IPS-18c (cell line): ENCODE data around the gene CAP2.
"Not testable (repeated sequence)": the region's sequence is repeated elsewhere in the genome, so short reads cannot be mapped to it uniquely, and the experiment has no call there.

ENCODE experiments used
- H3K4me3 ChIP-seq: 2 replicates; pipeline ENCODE4 v1.7.0; 2013; ENCODE audit warnings: low read depth, mild to moderate bottlenecking, low read length, moderate library complexity; ENCODE audit not compliant: insufficient read depth
- H3K9me3 ChIP-seq: one replicate; pipeline ENCODE4 v1.6.1; 2013; ENCODE audit warnings: mild to moderate bottlenecking, low read length, moderate library complexity; ENCODE audit not compliant: control insufficient read depth, insufficient read depth

CAP2 gene

DNA sequence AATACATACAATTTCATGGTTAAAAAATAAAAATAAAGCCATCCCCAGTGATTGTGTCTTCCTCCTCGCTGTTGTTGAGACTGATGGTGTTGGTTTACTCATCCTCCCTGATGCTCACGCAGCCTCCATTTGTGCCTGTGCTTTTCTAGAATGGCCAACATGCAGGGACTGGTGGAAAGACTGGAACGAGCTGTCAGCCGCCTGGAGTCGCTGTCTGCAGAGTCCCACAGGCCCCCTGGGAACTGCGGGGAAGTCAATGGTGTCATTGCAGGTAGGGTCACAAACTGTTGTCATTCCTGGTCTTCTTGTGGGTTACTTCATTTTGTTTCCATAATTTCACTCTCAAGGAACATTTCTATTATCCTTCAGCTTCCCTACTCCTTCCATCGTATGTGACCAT, 28.0 kb downstream of the CAP2 start:
- H3K9me3 ChIP-seq: no peaks in the 10 kb centered on the region
- no peak overlapping the region for H3K4me3 ChIP-seq

DNA sequence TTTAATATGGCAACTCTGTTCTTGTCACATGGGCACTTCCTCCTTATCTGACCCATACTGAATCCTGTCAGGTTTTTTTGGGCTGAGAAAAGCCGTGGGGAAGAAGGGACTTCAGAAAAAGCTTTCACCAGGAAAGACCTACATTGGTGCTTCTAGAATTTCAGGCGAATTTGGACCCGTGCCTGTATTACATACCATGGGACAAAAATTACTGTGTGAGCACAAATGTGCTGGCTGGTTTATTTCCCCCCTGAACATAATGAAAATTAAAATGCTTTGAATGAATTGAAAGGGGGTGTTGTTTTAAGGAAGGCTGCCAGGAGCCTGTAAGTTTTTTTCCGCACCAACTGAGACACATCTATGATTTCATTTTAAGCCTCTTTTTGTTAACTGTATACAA, 29.6 kb downstream of the CAP2 start:
- Histone ChIP-seq H3K4me3 (no peak overlapping the region), H3K9me3 (no peaks in the 10 kb centered on the region)

DNA sequence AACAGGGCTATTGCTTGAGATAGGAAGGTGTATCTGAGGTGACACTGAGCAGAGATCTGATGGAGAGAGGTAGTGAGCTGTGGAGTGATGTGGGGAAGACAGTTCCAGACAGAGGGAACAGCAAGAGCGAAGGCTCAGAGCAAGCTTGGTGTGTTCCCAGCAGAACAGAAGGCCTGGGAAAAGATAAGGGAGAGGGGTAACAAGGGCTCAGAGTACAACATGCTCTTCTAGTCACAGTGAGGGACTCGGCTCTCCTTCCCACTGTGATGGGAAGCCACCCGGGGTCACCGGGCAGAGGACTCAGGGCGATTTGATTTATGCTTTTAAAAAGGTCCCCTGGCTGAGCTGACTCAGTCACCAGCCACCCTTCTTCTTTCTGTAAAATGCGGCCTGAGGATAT, 33.7 kb downstream of the CAP2 start:
- no peaks in the 10 kb centered on the region for H3K9me3 ChIP-seq

DNA sequence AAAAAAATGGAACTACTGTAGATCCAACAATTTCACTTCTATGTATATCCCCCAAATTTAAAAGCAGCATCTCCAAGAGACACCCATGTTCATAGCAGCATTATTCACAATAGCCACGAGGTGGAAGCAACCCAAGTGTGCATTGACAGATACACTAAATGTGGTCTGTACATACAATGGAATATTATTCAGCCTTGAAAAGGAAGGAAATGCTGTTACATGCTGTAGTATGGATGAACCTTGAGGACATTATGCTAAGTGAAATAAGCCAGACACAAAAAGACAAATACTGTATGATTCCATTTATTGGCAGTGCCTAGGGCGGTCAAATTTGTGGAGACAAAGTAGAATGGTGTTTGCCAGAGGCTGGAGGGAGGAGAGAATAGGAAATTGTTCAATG, 34.2 kb downstream of the CAP2 start:
- Histone ChIP-seq H3K9me3 (no peaks in the 10 kb centered on the region), H3K4me3 (no peak overlapping the region)

More for the DNA sequence above, 33.7 kb downstream of the CAP2 start:
- no peak overlapping the region for H3K4me3 ChIP-seq

DNA sequence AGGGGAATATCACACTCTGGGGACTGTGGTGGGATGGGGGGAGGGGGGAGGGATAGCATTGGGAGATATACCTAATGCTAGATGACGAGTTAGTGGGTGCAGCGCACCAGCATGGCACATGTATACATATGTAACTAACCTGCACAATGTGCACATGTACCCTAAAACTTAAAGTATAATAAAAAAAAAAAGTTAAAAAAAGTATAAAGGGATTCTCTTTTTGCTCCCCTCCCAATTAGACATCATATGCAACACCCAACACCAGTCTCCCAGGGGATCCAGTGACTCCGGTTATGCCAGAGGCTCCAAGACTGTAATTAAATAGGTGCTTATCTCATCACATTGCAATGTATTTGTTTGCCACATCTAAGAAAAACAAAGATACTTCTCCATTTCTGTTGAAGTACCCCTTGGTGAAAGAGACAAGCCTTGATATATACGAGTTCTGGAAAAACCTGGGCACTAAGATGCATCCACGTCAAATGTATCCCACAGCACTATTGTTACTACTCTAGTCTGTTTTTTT, 35.3 kb downstream of the CAP2 start:
- not testable (repeated sequence) for H3K4me3 ChIP-seq, H3K9me3 ChIP-seq

DNA sequence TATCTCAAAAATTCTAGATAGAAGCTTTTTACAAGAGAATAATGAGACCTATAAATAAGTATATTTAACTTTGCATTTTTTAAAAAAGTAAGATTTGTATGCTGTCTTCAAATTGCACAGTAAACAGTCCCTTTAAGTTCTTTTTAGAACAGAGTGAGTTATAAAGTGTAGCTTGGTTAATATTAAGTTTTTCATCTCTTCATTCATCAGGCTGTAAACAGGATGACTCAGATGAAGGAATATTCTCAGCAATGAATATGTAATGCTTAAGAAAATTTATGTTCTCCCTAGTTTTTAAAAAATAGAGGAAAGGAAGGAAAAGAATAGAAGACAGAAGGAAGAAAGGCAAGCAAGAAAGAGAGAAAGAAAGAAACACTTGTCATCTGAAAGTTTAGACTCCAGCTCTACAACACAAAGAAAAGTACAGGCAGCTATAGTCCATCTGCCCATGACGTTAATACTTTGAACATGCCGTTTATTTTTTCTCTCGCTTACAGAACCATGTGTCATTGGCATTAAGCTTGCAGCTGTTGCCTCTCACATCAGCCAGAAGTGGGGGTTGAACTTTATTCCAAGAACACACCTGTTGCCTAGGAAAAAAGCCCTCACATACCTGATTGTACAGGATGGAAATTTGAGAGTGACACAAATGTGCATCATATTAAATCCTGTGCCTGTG, 36.1 kb downstream of the CAP2 start:
- H3K4me3 ChIP-seq: no peak overlapping the region
- no peaks in the 10 kb centered on the region for H3K9me3 ChIP-seq

DNA sequence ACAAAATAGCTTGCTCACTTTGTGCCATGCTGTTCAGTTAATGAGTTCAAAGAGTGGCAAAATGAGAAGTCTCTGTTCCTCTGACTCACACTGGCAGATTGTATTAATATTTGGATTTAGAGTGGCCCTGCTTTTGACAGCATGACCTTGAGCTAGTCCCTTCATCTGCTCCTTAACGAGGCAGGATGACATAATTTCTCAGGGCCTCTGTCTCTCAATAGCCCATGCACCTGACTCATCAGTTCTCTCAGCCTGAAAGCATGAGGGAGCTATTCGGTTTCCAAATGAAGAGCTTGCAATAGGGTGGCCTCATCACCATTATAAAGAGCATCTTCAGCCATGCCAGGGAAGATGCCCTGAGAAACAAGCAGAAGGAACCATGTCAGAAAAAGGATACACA, 38.2 kb downstream of the CAP2 start:
- Histone ChIP-seq H3K4me3 (no peak overlapping the region), H3K9me3 (no peaks in the 10 kb centered on the region)

DNA sequence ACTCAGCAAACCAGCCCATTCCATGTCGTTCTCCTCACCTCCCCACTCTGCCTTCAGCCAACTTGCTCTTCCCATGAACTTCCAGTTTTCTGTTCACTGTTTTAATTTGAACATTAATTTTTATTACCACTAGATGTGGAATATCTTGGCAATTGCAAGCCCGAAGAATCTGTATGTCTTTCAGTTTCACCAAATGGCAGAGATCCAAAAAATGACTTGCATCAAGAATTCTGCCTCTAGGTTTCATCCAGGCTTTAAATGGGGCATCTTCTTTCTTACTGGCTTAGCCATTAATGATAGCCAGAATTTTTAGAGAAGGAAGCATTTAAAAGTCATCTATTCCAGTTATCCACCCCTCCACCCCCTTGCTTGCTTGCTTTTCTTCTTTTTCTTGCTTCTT, 39.0 kb downstream of the CAP2 start:
- Histone ChIP-seq H3K4me3 (no peak overlapping the region), H3K9me3 (no peaks in the 10 kb centered on the region)

DNA sequence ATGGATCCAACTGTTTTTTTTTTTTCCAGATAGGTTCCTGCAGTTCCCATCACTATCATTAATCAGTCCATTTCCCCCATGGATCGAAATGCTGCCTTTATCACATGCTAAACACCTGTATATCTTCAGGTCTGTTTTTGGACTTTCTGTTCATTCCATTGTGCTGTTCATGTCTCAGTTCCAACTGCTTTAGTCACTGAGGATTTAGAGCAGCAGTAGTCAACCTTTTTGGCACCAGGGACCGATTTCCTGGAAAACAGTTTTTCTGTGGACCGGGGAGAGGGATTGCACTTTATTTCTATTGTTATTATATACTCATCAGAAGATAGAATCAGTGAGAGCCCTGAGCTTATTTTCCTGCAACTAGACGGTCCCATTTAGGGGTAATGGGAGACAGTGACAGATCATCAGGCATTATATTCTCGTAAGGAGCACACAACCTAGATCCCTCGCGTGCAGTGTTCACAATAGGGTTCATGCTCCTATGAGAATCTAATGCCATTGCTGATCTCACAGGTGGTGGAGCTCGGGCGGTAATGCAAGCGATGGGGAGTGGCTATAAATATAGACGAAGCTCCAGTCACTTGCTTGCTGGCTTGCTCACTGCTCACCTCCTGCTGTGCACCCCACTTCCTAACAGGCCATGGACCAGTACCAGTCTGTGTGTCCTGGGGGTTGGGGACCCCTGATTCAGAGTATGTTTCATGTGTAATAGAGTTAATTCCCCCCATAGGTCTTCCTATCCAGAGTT, 46.0 kb downstream of the CAP2 start:
- Histone ChIP-seq H3K9me3 (no peaks in the 10 kb centered on the region), H3K4me3 (no peak overlapping the region)

DNA sequence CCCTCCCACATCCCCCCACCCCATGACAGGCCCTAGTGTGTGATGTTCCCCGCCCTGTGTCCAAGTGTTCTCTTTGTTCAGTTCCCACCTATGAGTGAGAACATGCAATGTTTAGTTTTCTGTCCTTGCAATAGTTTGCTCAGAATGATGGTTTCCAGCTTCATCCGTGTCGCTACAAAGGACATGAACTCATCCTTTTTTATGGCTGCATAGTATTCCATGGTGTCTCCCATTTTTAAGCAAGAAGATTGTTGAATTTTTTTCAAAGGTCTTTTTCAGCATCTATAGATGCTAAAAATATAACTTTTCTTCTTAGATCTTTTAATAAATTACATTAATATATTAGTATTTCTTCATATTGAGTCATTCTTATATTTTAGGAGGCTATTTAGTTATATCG, 47.4 kb downstream of the CAP2 start:
- H3K4me3 ChIP-seq, H3K9me3 ChIP-seq: not testable (repeated sequence)

DNA sequence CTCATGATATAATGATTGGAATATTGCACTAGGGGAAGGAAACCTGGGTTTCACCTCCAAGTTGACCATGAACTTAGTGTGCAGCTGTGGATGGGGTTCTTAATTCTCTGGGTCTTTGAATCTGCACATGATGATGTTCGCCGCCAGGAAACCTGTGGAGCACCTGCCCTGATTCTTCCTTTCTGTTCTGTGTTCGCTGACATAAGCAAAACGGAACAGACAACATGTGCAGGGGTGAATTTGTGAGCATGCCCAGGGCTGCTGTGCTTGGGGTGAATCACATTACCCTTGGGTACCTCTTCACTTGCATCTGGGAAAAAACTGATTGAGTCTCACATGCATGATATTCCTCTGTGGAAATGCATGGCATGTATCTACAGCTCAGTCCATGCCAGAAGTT, 48.8 kb downstream of the CAP2 start:
- Histone ChIP-seq H3K9me3 (no peaks in the 10 kb centered on the region), H3K4me3 (no peak overlapping the region)

DNA sequence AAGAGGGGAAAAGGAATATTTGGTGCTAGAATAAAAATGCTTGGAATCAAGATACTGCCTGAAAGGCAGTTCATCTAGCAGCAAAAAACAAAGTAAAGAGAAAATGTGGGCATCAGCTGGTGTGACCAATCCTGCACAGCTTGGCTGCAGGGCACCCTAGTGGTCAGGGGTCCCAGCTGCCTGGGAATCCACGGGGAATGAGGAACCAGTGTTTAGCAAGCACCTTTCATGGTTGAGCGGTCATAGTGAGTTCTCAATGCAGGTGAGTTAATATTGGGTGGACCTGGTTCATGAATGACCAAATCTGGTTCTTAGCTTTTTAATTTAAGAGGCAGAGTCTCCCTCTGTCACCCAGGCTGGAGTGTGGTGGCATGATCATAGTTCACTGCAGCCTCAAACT, 53.3 kb downstream of the CAP2 start:
- Histone ChIP-seq H3K9me3 (no peaks in the 10 kb centered on the region), H3K4me3 (no peak overlapping the region)

DNA sequence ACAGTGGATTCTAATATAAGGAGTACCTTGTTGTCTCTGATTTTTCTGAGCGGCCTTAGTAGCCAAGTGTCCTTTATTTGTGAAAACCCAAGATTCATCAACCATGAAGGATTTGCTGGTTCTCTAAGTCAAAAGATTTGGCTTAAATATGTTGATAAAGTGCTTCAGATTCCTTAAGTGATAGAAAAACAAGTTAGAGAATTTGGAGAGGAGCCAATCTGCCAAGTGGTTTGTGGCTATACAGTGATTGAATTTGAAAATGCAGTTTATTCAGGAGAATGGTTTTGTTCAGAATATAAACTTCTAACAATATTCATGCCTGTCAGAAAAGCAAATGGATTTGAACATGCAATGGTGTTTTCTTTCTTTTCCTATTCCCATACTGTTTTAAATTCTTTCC, 54.8 kb downstream of the CAP2 start:
- Histone ChIP-seq H3K9me3 (no peaks in the 10 kb centered on the region), H3K4me3 (no peak overlapping the region)

DNA sequence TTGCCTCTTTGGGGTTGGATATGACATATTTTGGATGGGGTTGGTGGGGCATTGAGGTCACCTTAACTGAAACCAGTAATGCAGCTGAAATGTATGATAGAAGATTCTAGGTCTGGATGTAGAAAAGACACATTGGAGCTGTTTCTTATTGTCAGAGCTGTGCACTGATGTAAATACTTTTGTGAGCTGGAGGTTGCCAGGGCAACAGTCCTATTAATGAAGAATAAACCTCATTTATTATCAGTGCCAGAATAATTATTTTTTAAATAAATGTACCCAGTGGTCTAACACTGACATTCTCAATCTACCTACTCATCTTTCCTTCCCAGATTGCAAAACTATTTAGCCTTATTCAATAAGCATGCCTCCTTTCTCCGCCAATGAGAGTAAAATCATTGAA, 57.0 kb downstream of the CAP2 start:
- H3K9me3 ChIP-seq: no peaks in the 10 kb centered on the region
- no peak overlapping the region for H3K4me3 ChIP-seq

DNA sequence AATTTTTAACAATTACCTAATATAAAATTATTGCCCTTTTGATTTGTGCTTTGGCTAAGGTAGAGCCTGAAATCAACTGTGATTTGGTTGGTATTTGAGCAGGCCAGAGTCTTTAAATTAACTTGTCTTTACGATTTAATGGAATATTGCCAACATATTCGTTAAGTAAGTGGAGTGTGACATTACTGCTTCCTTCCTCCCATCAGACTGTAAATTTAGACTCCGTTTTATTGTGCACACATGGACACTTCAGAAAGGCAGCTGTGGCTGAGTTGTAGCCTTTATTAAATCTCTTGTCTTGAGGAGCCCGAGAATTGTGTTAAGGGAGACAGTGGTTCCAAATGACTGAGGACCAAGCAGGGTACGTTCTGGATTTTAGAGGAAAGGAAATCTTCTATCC, 57.4 kb downstream of the CAP2 start:
- Histone ChIP-seq H3K4me3 (no peak overlapping the region), H3K9me3 (no peaks in the 10 kb centered on the region)

DNA sequence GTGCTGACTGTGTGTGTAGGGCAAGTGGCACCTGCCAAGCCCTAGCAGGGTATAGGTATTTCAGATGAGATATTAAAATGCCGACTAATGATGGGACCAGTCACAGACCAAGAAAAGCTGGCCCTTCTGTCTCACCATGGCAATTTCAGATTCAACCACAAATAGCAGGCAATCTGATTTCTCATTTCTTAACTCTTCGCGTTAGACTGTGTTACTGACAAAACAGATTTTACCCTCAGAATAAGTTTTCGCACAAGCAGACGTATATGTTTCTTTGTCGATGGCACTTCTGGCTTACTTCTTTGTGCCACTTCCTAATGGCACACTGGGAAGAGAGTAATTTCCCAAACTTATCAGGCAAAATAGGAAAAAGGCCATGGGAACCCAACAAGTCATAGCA, 58.7 kb downstream of the CAP2 start:
- Histone ChIP-seq H3K9me3 (no peaks in the 10 kb centered on the region), H3K4me3 (no peak overlapping the region)

DNA sequence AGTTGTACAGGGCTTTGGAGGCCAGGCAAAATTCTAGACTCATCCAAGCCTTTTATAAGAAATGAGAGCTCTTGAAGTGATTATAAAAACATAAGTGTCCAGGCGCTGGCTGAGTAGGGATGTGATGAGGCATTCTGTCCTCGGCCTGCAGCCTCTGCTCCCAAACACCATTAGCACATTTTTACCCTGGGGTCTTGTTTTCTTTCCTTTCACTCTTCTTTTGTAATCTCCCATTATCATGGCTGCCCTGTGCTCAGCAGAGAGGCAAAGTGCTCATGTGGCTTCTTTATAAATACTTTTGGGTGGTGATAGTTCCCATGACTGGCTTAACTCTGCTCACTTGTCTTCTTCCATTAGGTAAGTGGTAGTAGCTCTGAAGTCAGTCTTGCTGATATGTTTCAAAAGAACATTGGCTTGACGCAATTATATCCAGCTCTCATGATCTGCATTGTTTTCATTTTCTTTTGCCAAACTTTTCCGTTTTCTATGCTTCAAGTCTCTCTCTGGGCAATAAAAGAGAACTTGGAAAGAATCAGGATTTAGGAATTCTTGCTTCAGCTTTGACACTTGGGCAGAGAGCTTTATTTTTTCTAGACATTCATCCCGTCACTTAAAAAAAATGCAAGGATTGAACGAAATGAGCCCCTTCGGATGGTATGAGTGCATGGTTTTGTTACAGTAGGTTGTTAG, 61.1 kb downstream of the CAP2 start:
- Histone ChIP-seq H3K4me3 (no peak overlapping the region), H3K9me3 (no peaks in the 10 kb centered on the region)

DNA sequence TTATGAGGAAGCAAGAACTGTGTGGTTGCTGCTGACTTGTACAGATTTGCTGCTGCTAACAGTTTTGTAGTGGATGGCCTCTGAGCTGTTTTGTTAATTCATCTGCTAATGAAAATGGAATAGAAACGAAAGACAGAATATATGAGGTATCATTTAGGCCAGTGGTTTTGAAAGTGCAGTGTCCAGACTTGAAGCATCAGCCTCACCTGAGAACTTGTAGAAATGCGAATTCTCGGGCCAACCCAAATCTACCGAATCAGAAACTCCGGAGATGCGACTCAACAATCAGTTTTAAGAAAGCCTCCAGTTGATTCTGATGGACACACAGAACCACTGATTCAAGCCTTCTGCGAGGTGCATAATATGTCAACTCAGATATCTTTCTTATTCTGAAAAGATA, 62.5 kb downstream of the CAP2 start:
- no peak overlapping the region for H3K4me3 ChIP-seq

More for the DNA sequence above, 62.5 kb downstream of the CAP2 start:
- H3K9me3 ChIP-seq: no peaks in the 10 kb centered on the region
